Activated T-helper 1 cell treated with Interleukin-2 at 50 U/mL for 16 hours (primary cell): ENCODE measurements around the gene HAGHL.
"Not testable (repeated sequence)": the region's sequence is repeated elsewhere in the genome, so short reads cannot be mapped to it uniquely, and the experiment has no call there.

ENCODE experiments used
- DNase-seq: peaks from one replicate; pipeline ENCODE4 v3.0.0-alpha.2; 2020; ENCODE audit warnings: low read depth

HAGHL gene

GRCh38 chr16:708019-708418 lies 18.9 kb upstream of the HAGHL start:
- DNase-seq: no peak

GRCh38 chr16:708959-709358 lies 17.9 kb upstream of the HAGHL start:
- DNase-seq: no peak

- DNase-seq: no peak
Observed at GRCh38 chr16:709566-710499, 17.1 kb upstream of the HAGHL start.

GRCh38 chr16:710500-711075 lies 16.3 kb upstream of the HAGHL start:
- no peak for DNase-seq

- no peak for DNase-seq
Observed at GRCh38 chr16:711084-711483, 15.8 kb upstream of the HAGHL start.

- DNase-seq: peak; percentile 69
Observed at GRCh38 chr16:711548-712320, 15.2 kb upstream of the HAGHL start.

GRCh38 chr16:712740-713250 lies 14.1 kb upstream of the HAGHL start:
- DNase-seq: not testable (repeated sequence)

GRCh38 chr16:714079-714478 lies 12.8 kb upstream of the HAGHL start:
- DNase-seq: no peak

- peak; percentile 83 for DNase-seq
Observed at GRCh38 chr16:714558-715476, 12.1 kb upstream of the HAGHL start, which contains the start of gene METRN. METRN (plus strand) TSS chr16:715118; CDS start chr16:715290, 172 bp downstream.

- no peak for DNase-seq
Observed at GRCh38 chr16:715477-716199, 11.3 kb upstream of the HAGHL start.

GRCh38 chr16:716200-716568 lies 10.7 kb upstream of the HAGHL start:
- no peak for DNase-seq

GRCh38 chr16:716768-717325 lies 10.1 kb upstream of the HAGHL start:
- no peak for DNase-seq

GRCh38 chr16:717450-718245 lies 9.3 kb upstream of the HAGHL start:
- DNase-seq: no peak

- no peak for DNase-seq
Observed at GRCh38 chr16:718389-718788, 8.5 kb upstream of the HAGHL start.

GRCh38 chr16:718922-719321 lies 8.0 kb upstream of the HAGHL start:
- DNase-seq: no peak

GRCh38 chr16:719815-720446 lies 7.0 kb upstream of the HAGHL start:
- DNase-seq: no peak

- DNase-seq: no peak
Observed at GRCh38 chr16:720447-720989, 6.4 kb upstream of the HAGHL start.

GRCh38 chr16:720990-721764 lies 5.7 kb upstream of the HAGHL start, which contains the start of gene ANTKMT:
ANTKMT (plus strand) TSS chr16:721146; CDS start chr16:721275, 129 bp downstream.
- peak; percentile 61 for DNase-seq
